K562 (cell line): ENCODE measurements around the gene MIER2. TPM values are rescaled to one million over a fixed set of nuclear protein-coding genes. Genes with fewer than 3 reads are reported as not detected.

ENCODE experiments used
- FIP1L1 ChIP-seq: fragments of 200-400 bp; formaldehyde crosslinking; IDR thresholded peaks from 2 replicates; pipeline ENCODE4 v1.6.1; 2018; ENCODE audit warnings: mild to moderate bottlenecking, low read depth, low read length; ENCODE audit not compliant: poor library complexity, severe bottlenecking
- LEF1 ChIP-seq: fragments of 450-650 bp; IDR thresholded peaks from 2 replicates; pipeline ENCODE4 v1.6.1; 2016; ENCODE audit warnings: mild to moderate bottlenecking
- MXI1 ChIP-seq: IDR thresholded peaks from 2 replicates; pipeline ENCODE4 v1.6.1; 2011; ENCODE audit warnings: low read depth, mild to moderate bottlenecking, improper control_type of control experiment, low read length
- NR1H2 ChIP-seq: sonication (generic); formaldehyde crosslinking; IDR thresholded peaks from 2 replicates; pipeline ENCODE4 v1.4.0; 2020; ENCODE audit warnings: mild to moderate bottlenecking, missing genetic modification reagents
- NRF1 ChIP-seq, 2 experiments: fragments of 450-650 bp; IDR thresholded peaks in 1 of 2; conservative IDR thresholded peaks in 1 of 2; 2 replicates each; pipeline ENCODE4 v1.6.1; 2014; ENCODE audit warnings: mild to moderate bottlenecking in 2 of 2
- POLR2G ChIP-seq: fragments of 200-400 bp; formaldehyde crosslinking; IDR thresholded peaks from 2 replicates; pipeline ENCODE4 v1.6.1; 2017; ENCODE audit warnings: low read depth, mild to moderate bottlenecking, antibody characterized with exemption, low read length, moderate library complexity
- RBFOX2 ChIP-seq: fragments of 200-400 bp; formaldehyde crosslinking; IDR thresholded peaks from 2 replicates; pipeline ENCODE4 v1.6.1; 2017; ENCODE audit warnings: low read depth, mild to moderate bottlenecking, low read length, moderate library complexity
- RBM14 ChIP-seq: fragments of 200-400 bp; formaldehyde crosslinking; IDR thresholded peaks from 2 replicates; pipeline ENCODE4 v1.6.1; 2018; ENCODE audit warnings: low read depth, mild to moderate bottlenecking, low read length, moderate library complexity, borderline replicate concordance; ENCODE audit not compliant: insufficient read depth
- RFX7 ChIP-seq: fragments of 250-450 bp; sonication (Bioruptor Pico); IDR thresholded peaks from 2 replicates; pipeline ENCODE4 v1.5.1; 2021; ENCODE audit warnings: mild to moderate bottlenecking
- SREBF2 ChIP-seq: sonication (generic); formaldehyde crosslinking; IDR thresholded peaks from 2 replicates; pipeline ENCODE4 v1.4.0; 2020; ENCODE audit warnings: mild to moderate bottlenecking, missing genetic modification reagents
- ZNF778 ChIP-seq: fragments of 450-650 bp; formaldehyde crosslinking; IDR thresholded peaks from 2 replicates; pipeline ENCODE4 v1.4.0; 2020; ENCODE audit warnings: mild to moderate bottlenecking, moderate library complexity
- polyA plus RNA-seq, 8 experiments: library from polyadenylated mRNA; depleted of rRNA in 4 of 8; stranded (reverse) in 5 of 8; unstranded in 3 of 8; fragments of >200 nt; fragmentation: Nextera tagmentation in 2 of 8; fragmentation: Illumina TruSeq in 1 of 8; extraction: Ambion mirVana in 2 of 8; extraction: Trizol in 1 of 8; gene quantifications; 2 replicates each; pipeline versions ENCODE4 v1.2.1 to v1.2.3, GENCODE V29; 2011 to 2014; ENCODE audit warnings: inconsistent platforms in 1 of 8, missing spikeins in 1 of 8
- total RNA-seq, 7 experiments: library from RNA; depleted of rRNA in 6 of 7; stranded (reverse); fragments of >200 nt in 6 of 7; fragmentation: Illumina TruSeq in 2 of 7; extraction: Trizol in 2 of 7; gene quantifications; 2 replicates each; pipeline versions ENCODE4 v1.2.1 to v1.2.3, GENCODE V29; 2011 to 2021; ENCODE audit warnings: low replicate concordance in 1 of 7
- TF ChIP-seq, protein P1 (sequence below), 2 experiments: fragments of 450-650 bp in 1 of 2; sonication (generic) in 1 of 2; formaldehyde crosslinking; conservative IDR thresholded peaks; 2 replicates each; pipeline versions ENCODE4 v1.4.0 to v1.8.1; 2020 to 2022; ENCODE audit warnings: mild to moderate bottlenecking in 1 of 2, missing genetic modification reagents in 1 of 2
- TF ChIP-seq, protein P2 (sequence below), 3 experiments: fragments of 200-800 bp in 1 of 3; sonication (Bioruptor generic) in 1 of 3; sonication (generic) in 1 of 3; formaldehyde crosslinking in 1 of 3; IDR thresholded peaks; 2 replicates each; pipeline versions ENCODE4 v1.6.1 to v1.8.0; 2016 to 2022; ENCODE audit warnings: mild to moderate bottlenecking in 2 of 3, missing compliant biosample characterization in 2 of 3, missing genetic modification characterization in 2 of 3, missing genetic modification reagents in 1 of 3
- TF ChIP-seq, protein P3 (sequence below): sonication (generic); formaldehyde crosslinking; IDR thresholded peaks from 2 replicates; pipeline ENCODE4 v1.8.1; 2023; ENCODE audit warnings: mild to moderate bottlenecking, missing genetic modification reagents
- TF ChIP-seq, protein P4 (sequence below): fragments of 450-650 bp; conservative IDR thresholded peaks from 2 replicates; pipeline ENCODE4 v1.6.1; 2016; ENCODE audit warnings: missing genetic modification characterization, low read depth, mild to moderate bottlenecking, missing compliant biosample characterization, moderate library complexity
- TF ChIP-seq, protein P5 (sequence below): sonication (generic); formaldehyde crosslinking; IDR thresholded peaks from 2 replicates; pipeline ENCODE4 v1.8.0; 2022; ENCODE audit warnings: missing genetic modification reagents, mild to moderate bottlenecking, borderline replicate concordance
- TF ChIP-seq, protein P6 (sequence below): fragments of 450-650 bp; formaldehyde crosslinking; IDR thresholded peaks from 2 replicates; pipeline ENCODE4 v1.4.0; 2022; ENCODE audit warnings: missing genetic modification characterization

MIER2 gene
- total and polyA plus RNA-seq, 9 of the 15 experiments (the other 6 are each of a cell fraction or from before 2014, with no cell fraction given) = 0.46 to 34.7 (median 15.6) TPM

DNA sequence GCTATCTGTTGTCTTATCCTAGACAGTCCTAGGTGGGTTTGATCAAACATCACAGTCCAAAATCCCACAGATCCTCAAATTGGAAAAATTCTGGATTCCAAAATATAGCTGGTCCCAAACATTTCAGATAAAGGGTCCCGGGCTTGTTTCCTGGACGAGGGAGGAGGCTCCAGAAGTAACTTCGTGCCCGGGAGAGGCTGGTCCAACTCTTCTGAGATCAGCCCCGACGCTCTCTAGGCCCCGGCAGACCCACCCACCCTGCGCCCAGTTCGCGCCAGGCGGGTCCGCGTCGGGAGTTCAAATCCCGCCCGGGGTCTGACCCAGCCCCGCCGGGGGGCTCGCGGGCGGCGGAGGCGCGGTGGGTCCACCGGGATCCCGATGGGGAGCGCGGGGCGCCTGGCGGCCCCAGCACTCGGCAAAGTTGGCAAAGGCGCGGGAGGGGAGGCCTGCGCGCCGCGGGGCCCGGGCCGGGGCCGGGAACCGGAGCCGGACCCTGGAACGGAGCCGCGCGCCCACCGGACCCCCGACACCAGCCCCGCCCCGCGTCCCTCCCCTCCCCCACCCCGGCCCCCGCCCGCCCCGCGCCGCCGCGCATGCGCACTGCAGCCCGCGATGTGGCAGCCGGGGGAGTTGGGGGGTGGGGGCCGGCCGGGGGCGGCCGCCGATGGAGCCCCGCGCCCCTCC lies 513 bp downstream of the MIER2 start (continued):
- TF ChIP-seq, protein P1, sequence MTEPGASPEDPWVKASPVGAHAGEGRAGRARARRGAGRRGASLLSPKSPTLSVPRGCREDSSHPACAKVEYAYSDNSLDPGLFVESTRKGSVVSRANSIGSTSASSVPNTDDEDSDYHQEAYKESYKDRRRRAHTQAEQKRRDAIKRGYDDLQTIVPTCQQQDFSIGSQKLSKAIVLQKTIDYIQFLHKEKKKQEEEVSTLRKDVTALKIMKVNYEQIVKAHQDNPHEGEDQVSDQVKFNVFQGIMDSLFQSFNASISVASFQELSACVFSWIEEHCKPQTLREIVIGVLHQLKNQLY (CRISPR knock-in tag; conservative IDR thresholded peaks at IDR 0.05) = no peak
- TF ChIP-seq, protein P2, sequence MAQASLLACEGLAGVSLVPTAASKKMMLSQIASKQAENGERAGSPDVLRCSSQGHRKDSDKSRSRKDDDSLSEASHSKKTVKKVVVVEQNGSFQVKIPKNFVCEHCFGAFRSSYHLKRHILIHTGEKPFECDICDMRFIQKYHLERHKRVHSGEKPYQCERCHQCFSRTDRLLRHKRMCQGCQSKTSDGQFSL (CRISPR knock-in tag; IDR thresholded peaks at IDR 0.05) = no peak
- TF ChIP-seq, protein P2 (tag; IDR thresholded peaks at IDR 0.05) = no peak
- peak; percentile 50; the same call in 1 of the 2 replicates for TF ChIP-seq RBFOX2
- TF ChIP-seq SREBF2 (CRISPR knock-in tag) = no peak
- TF ChIP-seq, protein P3, sequence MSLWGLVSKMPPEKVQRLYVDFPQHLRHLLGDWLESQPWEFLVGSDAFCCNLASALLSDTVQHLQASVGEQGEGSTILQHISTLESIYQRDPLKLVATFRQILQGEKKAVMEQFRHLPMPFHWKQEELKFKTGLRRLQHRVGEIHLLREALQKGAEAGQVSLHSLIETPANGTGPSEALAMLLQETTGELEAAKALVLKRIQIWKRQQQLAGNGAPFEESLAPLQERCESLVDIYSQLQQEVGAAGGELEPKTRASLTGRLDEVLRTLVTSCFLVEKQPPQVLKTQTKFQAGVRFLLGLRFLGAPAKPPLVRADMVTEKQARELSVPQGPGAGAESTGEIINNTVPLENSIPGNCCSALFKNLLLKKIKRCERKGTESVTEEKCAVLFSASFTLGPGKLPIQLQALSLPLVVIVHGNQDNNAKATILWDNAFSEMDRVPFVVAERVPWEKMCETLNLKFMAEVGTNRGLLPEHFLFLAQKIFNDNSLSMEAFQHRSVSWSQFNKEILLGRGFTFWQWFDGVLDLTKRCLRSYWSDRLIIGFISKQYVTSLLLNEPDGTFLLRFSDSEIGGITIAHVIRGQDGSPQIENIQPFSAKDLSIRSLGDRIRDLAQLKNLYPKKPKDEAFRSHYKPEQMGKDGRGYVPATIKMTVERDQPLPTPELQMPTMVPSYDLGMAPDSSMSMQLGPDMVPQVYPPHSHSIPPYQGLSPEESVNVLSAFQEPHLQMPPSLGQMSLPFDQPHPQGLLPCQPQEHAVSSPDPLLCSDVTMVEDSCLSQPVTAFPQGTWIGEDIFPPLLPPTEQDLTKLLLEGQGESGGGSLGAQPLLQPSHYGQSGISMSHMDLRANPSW (CRISPR knock-in tag) = no peak
- TF ChIP-seq RBM14 = no peak
- TF ChIP-seq, protein P4, sequence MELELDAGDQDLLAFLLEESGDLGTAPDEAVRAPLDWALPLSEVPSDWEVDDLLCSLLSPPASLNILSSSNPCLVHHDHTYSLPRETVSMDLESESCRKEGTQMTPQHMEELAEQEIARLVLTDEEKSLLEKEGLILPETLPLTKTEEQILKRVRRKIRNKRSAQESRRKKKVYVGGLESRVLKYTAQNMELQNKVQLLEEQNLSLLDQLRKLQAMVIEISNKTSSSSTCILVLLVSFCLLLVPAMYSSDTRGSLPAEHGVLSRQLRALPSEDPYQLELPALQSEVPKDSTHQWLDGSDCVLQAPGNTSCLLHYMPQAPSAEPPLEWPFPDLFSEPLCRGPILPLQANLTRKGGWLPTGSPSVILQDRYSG (tag) = no peak
- TF ChIP-seq FIP1L1 = no peak
- no peak for TF ChIP-seq NR1H2 (CRISPR knock-in tag)
- TF ChIP-seq POLR2G = no peak; the same call in 1 of the 2 replicates
- TF ChIP-seq NRF1 (conservative IDR thresholded peaks at IDR 0.05 in 1 of 2, IDR thresholded peaks at IDR 0.05 in 1 of 2) = no peak
- TF ChIP-seq ZNF778 = no peak
- no peak for TF ChIP-seq LEF1
- TF ChIP-seq, protein P5, sequence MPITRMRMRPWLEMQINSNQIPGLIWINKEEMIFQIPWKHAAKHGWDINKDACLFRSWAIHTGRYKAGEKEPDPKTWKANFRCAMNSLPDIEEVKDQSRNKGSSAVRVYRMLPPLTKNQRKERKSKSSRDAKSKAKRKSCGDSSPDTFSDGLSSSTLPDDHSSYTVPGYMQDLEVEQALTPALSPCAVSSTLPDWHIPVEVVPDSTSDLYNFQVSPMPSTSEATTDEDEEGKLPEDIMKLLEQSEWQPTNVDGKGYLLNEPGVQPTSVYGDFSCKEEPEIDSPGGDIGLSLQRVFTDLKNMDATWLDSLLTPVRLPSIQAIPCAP (CRISPR knock-in tag) = no peak
- no peak for TF ChIP-seq MXI1
- TF ChIP-seq RFX7 (CRISPR knock-in tag) = no peak
- TF ChIP-seq, protein P6, sequence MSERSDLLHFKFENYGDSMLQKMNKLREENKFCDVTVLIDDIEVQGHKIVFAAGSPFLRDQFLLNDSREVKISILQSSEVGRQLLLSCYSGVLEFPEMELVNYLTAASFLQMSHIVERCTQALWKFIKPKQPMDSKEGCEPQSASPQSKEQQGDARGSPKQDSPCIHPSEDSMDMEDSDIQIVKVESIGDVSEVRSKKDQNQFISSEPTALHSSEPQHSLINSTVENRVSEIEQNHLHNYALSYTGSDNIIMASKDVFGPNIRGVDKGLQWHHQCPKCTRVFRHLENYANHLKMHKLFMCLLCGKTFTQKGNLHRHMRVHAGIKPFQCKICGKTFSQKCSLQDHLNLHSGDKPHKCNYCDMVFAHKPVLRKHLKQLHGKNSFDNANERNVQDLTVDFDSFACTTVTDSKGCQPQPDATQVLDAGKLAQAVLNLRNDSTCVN (CRISPR knock-in tag) = no peak
